Dedifferentiated amniotic fluid mesenchymal stem cell (primary cell): ENCODE results near the gene CSAD.
A peak's percentile ranks its signal among the peaks of the same experiment; 100 is the strongest.
"Not testable (repeated sequence)": the region's sequence is repeated elsewhere in the genome, so short reads cannot be mapped to it uniquely, and the experiment has no call there.

Experiments
- DNase-seq: peaks from one replicate; pipeline ENCODE4 v3.0.0-alpha.2; 2016; ENCODE audit errors: extremely low spot score

The CSAD gene

DNA sequence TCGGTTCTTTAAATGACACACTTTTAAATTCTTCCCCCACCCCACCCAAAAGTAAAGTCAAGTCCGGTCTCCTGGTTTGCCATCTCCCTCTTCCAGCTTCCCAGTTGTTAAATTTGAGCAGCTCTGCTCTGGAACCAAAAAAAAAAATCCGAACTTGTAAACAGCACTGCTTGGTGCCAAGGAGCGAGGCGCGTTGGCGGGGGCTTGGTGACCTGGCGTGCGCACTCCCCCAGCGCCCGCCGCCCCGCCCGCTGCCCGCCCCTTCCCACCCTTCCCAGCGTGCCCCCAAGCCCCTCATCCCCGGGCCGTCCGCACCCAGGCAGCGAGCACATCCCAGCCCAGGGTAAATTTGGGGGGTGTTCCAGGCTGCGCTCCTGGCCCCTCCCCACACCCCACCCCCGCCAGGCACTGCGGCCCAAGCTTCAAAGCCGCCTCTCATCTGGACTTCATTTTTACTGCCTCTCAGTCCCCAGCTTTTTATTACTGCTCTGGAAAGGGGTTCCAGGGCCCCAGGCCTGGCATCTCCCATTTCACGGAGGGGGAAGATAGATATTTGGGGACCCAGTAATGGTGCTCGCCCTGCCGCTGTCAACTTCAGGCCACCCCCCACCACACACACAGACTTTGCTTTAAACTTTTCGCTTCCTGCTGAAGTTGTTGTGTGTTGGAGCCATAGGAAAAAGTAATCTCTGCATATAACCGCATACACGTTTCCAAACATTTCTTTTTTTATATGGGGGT is 38.0 kb upstream of the CSAD start:
- DNase-seq, result peak; percentile 47

DNA sequence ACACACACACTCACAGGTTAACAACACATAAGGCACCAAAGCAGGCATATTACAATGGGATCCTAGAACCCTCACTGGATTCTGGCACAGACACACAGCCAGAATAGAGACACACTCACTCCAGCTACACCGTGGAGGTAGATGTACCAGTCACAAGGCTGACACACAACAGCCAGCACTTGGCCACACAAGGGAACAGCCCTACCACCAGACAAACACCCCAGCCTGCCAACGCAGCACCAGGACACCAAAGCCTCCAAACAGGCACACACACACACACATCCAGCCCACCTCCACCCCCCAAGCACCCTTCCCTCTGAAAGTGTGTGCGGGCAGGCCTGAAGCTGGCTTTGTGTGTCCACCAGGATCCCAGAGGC is 37.2 kb upstream of the CSAD start:
- no peak for DNase-seq

- no peak for DNase-seq
Observed at GRCh38 chr12:53217051-53217930, 36.6 kb upstream of the CSAD start.

GRCh38 chr12:53215497-53215896 is 34.8 kb upstream of the CSAD start:
- no peak for DNase-seq

DNA sequence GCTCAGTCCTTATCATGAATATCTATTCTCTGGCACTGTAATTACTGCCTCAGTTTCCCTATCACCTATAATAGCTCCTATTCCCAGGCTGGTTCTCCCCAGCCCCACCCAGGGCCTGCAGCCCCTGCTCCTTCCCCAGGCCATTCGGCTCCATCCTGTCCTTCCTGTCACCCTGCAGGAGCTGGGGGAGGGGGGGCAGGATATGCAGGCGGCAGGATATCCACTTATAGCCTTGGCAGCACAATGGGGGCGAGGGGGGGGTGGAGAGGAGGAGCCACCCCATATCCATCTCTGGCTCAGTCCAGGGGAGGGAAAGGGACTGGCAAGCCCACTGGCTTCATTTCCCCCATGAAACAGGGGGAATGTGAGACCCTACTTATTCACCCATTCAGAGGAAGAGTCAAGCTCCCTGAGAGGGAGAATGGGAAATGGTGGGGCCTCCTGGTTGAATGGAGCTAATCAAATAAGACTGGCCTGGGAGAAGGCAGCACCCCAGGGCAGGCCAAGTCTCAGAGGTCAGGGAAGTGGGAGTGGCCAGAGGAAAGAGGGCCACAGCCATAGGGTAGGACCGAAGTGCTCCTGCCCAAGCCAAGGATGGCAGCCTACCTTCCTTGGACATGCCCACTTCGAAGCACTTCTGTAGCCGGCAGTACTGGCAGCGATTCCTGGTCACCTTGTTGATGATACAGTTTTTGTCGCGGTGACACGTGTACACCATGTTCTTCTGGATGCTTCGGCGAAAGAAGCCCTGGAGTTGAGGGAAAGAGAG is 34.1 kb upstream of the CSAD start:
- DNase-seq, result no peak

- DNase-seq, result no peak
Observed at GRCh38 chr12:53214221-53214620, 33.5 kb upstream of the CSAD start.

GRCh38 chr12:53213348-53213747 is 32.6 kb upstream of the CSAD start:
- peak; percentile 58 for DNase-seq

- no peak for DNase-seq
Observed at GRCh38 chr12:53212931-53213330, 32.2 kb upstream of the CSAD start.

- DNase-seq, result no peak
Observed at GRCh38 chr12:53211476-53212381, 31.0 kb upstream of the CSAD start.

GRCh38 chr12:53210843-53211242 is 30.1 kb upstream of the CSAD start:
- no peak for DNase-seq

- no peak for DNase-seq
Observed at GRCh38 chr12:53208877-53209463, 28.2 kb upstream of the CSAD start.

- no peak for DNase-seq
Observed at GRCh38 chr12:53208435-53208834, 27.7 kb upstream of the CSAD start.

DNA sequence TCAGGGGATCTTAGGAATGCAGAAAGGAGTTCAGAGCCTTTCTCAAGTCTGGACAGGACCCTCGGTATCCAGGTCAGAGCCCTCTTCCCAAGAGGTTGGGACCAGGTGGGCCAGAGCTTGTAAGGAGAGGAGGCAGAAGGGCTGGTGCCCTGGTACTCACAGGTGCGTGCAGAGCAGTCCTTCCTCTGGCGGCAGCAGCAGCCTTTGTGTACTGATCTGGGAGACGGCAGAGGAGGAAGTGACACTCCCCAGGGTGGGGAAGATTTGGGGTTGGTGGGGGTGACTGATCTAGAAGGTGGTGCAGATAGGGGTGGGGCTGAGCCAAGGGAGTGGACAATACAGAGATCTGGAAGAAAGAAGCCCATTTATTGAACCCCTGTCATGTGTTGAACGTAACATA is 26.3 kb upstream of the CSAD start, which contains the start of gene ITGB7:
Gene ITGB7, minus strand, starts transcription at position 210 of the 400 bp plus-strand sequence. CDS start 6,808 bp downstream, outside the sequence.
- no peak for DNase-seq

- DNase-seq, result peak; percentile 86
Observed at GRCh38 chr12:53205747-53206419, 25.2 kb upstream of the CSAD start.

DNA sequence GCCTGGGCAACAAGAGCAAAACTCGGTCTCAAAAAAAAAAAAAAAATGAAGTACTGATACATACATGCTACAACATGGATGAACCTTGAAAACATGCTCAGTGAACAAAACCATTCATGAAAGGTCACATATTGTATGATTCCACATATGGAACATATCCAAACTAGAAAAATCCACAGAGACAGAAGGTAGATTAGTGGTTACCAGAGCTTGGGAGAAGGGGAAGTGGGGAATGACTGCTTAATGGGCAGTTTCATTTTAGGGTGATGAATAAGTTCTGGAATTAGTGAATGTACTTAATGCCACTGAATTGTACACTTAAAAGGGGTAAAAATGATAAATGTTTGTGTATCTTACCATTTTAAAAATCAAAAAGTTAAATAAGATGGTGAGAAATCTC is 23.6 kb upstream of the CSAD start:
- no peak for DNase-seq

DNA sequence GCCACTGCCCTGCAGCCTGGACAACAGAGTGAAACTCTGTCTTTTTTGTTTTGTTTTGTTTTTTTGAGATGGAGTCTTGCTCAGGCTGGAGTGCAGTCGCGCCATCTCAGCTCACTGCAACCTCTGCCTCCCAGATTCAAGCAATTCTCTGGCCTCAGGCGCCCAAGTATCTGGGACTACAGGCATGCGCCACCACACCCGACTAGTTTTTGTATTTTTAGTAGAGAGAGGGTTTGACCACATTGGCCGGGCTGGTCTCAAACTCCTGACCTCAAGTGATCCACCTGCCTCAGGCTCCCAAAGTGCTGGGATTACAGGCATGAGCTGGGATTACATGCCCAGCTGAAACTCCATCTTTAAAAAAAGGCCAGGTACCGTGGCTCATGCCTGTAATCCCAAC is 21.6 kb upstream of the CSAD start:
- not testable (repeated sequence) for DNase-seq

DNA sequence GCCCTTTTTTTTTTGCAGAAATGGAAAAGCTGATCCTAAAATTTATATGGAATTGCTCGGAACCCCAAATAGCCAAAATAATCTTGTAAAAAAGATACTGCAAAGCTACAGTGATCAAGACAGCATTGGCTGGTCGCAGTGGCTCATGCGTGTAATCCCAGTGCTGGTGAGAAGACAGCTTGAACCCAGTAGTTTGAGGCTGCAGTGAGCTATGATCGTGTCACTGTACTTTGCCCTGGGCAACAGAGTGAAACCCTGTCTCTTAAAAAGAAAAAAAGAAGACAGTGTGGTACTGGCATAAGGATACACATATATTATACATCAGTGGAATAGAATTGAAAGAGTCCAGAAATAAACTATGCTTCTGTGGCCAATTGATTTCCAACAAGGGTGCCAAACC is 20.9 kb upstream of the CSAD start:
- no peak for DNase-seq

GRCh38 chr12:53201177-53201541 is 20.4 kb upstream of the CSAD start:
- no peak for DNase-seq

DNA sequence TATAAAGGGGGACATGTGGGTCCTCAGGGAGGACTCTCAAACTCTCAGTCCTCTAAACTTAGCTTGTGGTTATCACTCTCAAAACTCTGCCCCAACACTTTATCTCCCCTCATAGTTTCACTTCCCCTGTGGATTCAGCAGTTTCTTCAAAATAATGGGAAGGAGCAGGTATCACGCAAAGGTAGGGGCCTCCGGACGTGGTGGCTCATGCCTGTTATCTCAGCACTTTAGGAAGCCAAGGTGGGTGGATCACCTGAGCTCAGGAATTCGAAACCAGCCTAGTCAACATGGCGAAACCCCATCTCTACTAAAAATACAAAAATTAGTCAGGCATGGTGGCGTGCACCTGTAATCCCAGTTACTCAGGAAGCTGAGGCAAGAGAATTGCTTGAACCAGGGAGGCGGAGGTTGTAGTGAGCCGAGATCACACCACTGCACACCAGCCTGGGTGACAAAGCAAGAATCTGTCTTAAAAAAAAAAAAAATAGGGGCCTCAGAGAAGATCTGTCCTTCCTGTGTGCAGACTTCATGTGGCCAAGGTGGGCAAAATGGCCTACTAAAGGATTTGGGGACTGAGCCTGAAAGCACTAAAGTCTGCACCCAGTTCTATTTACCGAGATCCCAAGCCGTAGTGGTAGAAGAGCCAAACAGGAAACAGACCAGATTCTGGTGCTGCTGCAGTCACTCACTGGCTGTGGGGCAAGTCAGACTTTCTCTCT is 19.9 kb upstream of the CSAD start:
- no peak for DNase-seq

GRCh38 chr12:53200107-53200457 is 19.4 kb upstream of the CSAD start:
- DNase-seq, result no peak
